GM18517 (cell line): ENCODE data around the gene SLC19A2.
"Not testable (repeated sequence)": the region's sequence is repeated elsewhere in the genome, so short reads cannot be mapped to it uniquely, and the experiment has no call there.

Experiments used
- ATAC-seq: cut with Tn5 transposase; IDR thresholded peaks from one replicate; pipeline ENCODE4 v1.9.1; 2021; ENCODE audit warnings: mild to moderate bottlenecking, moderate library complexity; ENCODE audit not compliant: unreplicated experiment

SLC19A2 gene

GRCh38 chr1:169485431-169486280, at the start of gene SLC19A2:
Gene SLC19A2, minus strand, starts transcription at chr1:169485944. Its CDS starts 178 bp downstream, at chr1:169485766.
- peak; percentile 98 for ATAC-seq

- ATAC-seq, result no peak
Measured at GRCh38 chr1:169534653-169535052, 48.9 kb upstream of the SLC19A2 start.

- not testable (repeated sequence) for ATAC-seq
Measured at GRCh38 chr1:169533528-169534190, 47.9 kb upstream of the SLC19A2 start.

- ATAC-seq, result no peak
Measured at GRCh38 chr1:169530448-169530847, 44.7 kb upstream of the SLC19A2 start.

GRCh38 chr1:169529068-169529642, 43.4 kb upstream of the SLC19A2 start:
- ATAC-seq, result no peak

GRCh38 chr1:169528215-169529067, 42.7 kb upstream of the SLC19A2 start:
- ATAC-seq, result no peak

GRCh38 chr1:169527451-169528214, 41.9 kb upstream of the SLC19A2 start:
- ATAC-seq, result no peak

GRCh38 chr1:169527001-169527400, 41.3 kb upstream of the SLC19A2 start:
- ATAC-seq, result no peak

- ATAC-seq, result no peak
Measured at GRCh38 chr1:169526120-169526832, 40.5 kb upstream of the SLC19A2 start.

- ATAC-seq, result no peak
Measured at GRCh38 chr1:169525391-169525790, 39.6 kb upstream of the SLC19A2 start.

GRCh38 chr1:169523904-169524303, 38.2 kb upstream of the SLC19A2 start:
- ATAC-seq, result no peak

- ATAC-seq, result no peak
Measured at GRCh38 chr1:169521226-169521625, 35.5 kb upstream of the SLC19A2 start.

- ATAC-seq, result no peak
Measured at GRCh38 chr1:169517558-169518186, 31.9 kb upstream of the SLC19A2 start.

GRCh38 chr1:169515641-169516040, 29.9 kb upstream of the SLC19A2 start:
- ATAC-seq, result no peak

GRCh38 chr1:169514566-169515270, 29.0 kb upstream of the SLC19A2 start:
- no peak for ATAC-seq

GRCh38 chr1:169513208-169513607, 27.5 kb upstream of the SLC19A2 start:
- ATAC-seq, result no peak

GRCh38 chr1:169511316-169512005, 25.7 kb upstream of the SLC19A2 start:
- ATAC-seq, result no peak

GRCh38 chr1:169510060-169510459, 24.3 kb upstream of the SLC19A2 start:
- no peak for ATAC-seq
